ENCODE results near the gene CYP17A1.

The CYP17A1 gene

DNA sequence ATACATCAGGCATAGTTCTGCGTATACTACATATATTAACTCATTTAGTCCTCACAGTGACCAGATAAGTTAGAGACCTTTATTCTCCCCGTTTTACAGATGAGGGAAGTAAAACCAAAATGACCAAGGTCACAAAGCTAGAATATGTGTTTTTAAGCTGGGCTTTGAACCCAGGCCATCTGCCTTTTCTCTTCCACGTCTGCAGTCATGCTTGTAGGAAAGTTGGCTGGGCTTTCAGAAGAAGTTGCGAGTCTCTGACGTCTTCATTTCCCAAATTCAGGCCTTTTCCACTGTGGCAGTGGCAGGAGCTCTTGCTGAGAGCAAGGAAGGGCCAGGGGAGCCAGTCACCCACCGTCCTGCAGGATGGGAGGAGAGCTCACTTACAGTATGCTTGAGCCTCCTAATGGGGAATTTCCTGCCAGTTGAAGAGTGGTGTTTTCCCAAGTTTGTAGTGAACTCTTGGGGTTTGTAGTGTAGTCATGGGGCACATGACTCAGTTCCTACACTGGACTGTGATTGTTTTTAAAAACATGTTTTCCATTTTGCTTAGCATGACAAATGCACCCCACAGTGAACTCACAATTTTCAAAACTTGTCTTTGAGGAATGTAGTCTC is 34.2 kb downstream of the CYP17A1 start:
- DNase-seq, result no peak

DNA sequence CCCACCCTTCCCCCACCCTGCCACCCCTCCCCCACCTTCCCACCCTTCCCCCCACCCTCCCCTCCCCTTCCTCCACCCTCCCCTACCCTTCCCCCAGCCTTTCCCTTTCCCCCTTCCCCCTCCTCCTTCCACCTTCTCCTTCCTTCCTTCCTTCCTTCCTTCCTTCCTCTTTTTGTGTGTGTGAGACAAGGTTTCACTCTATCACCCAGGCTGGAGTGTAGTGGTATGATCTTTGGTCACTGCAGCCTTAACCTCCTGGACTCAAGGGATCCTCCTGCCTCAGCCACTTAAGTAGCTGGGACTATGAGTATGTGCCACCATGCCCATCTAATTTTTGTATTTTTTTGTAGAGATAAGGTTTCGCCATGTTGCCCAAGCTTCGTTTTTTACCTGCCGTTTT is 35.2 kb downstream of the CYP17A1 start:
- no peak for DNase-seq

DNA sequence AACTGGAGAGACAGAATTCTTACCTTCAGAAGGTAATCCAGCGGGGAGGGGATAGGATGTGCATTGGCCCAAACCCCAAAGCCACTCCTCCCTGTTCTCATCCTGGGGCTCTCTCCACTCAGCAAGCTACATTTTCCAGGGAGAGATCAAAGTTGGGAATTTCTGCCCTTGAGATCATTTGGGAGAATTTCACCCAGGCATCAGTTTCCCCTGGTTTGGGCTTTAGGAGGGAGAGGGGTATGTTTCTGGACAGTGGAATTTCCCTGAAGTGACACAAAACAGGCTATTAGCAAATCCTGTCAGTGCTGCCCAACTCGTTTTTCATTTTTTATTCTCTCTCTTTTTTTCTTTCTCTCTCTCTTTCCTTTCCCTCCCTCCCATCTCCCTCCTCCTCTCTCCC is 35.7 kb downstream of the CYP17A1 start:
- DNase-seq, result no peak

DNA sequence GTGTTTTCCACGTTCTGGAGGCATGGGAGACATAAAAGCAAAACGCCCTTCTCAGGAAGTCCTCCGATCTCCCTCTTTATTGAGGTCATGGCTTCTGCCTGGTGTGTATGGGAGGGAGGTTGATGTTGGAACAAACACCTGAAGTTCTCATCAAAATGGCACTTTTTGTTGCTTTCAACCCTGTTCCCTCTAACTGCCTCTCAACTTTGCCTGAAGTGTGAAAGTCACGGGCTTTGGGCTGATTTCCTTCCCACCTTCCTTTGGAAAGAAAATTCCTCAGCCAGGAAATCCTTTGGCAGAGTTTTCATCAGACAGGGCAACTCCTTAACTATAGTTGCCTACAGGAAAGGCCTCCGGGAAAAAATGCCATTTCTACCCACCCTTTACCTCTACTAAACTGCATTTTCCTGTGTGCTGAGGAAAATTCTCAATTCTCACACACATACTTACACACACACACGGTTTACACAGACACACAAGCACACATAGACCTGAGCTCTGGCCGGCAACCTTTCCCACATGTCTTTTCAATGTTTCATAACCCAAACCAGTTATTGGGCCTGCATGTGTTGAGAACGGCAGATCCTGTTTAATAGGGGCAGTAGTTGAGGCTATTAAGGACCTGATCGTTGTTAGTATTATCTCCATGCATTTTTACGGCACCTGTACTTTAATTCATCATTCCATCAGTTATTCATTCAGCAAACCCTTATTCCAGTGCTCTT is 36.4 kb downstream of the CYP17A1 start:
- DNase-seq, result no peak

DNA sequence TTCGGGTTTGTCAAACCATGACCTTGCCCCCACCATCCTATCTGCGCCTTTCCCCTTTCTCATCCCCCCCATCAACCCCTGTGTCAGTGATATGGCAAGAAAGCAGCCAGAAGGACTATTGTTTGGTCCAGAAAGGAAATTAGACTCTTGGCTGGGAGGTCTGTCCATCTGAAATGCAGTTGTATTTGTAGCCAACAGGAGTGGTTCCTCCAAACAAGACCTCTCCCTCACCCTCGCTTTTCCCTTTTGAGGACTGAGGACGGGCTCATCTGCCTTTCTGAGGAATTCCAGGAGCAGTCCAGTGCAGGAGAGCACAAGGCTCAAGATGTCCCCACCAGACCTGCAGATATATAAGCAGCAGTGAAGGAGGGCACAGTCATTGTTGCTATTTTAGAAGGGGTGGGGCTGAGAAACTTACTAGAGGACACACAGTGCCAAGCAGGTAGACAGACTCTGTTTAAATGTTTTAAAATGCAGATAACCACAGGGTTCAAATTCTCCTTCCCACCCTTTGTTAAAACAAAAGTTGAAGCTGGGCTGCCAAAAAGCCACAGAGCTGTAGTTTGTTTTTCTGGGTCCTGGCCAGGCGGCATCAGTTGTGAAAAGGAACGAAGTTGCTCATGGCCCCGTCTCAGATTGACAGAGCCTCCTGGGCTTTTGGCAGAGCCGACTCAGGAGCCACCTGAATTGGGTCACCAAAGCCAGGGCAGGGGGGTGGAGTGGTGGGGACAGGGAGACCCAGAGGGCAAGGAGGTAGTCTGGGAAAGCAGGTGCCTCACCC is 37.3 kb downstream of the CYP17A1 start:
- DNase-seq, result no peak

DNA sequence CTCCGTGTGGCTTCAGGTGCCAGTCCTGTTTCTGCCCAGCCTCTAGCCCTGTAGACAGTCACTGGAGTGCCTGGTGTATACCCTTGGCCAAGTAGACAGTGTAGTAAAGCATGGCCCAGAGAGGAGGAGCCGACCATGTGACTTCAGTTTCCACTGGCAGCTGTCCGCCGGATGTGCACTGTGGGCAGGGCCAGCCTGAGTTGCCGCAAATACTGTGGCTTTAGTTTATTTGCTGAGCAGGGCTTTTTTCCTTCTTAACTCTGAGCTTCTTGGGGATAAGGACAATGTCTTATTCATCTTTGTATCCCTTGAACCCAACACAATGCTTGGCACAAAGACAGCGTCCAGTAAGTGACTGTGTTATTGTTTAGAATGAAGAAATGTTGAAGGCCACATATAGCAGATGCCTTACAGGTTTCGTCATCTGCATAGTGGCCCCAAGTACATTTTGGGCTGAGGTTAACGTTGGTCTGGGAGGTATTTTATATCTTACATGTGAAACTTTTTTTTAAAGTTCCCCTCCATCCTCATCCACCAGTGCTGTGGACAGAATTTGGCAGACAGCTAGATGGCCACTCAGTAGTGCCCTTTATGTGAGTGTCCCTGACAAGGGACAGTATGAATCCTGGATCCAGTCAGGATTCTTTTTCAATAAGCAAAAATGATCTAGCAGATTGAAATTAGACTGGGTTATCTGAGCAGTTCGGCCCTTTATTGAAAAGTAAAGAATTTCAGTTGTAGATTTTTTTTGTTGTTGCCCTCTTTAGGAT is 40.6 kb downstream of the CYP17A1 start:
- peak; percentile 54 for DNase-seq

DNA sequence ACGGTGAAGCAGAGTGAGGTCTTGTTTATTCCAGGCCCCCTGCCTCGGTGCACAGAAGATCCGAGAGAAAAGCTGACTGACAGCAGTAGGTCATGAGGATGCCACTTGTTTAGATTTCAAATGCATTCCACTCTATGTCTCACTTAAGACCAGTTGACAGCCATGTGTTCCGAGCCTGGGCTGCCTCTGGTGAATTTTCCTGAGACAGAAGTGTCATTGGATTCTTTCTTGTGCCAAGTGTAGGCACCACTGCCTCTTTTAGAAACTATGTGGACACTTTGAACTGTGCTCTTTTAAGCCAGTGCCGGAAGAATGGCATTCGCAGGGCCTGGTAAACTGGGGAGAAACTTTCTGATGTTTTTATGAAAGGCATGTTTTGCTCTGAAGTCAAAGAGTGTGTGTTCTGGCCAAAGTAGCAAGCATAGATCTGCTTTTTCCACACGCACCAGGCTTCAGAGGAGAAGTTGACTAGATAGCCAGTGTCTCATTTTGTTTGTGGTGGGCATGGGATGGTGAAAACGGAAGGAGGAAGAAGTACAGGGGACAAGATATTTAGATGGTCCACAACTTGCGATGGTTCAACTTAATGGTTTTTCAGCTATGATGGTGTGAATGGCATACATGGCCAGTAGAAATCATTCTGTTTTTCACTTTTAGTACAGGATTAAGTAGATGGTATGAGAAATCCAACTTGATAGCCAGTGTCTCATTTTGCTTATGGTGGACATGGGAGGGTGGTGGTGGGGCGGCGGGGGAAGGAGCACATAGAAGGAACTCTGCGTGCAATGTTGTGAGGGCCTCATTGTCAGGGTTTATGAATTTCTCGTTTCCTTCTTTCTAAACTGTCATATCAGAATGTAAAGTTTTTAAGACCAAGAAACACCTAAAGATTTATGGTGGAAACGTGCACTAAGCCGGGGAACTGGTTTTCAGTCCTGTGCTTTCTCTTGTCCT is 41.5 kb downstream of the CYP17A1 start:
- DNase-seq, result no peak

DNA sequence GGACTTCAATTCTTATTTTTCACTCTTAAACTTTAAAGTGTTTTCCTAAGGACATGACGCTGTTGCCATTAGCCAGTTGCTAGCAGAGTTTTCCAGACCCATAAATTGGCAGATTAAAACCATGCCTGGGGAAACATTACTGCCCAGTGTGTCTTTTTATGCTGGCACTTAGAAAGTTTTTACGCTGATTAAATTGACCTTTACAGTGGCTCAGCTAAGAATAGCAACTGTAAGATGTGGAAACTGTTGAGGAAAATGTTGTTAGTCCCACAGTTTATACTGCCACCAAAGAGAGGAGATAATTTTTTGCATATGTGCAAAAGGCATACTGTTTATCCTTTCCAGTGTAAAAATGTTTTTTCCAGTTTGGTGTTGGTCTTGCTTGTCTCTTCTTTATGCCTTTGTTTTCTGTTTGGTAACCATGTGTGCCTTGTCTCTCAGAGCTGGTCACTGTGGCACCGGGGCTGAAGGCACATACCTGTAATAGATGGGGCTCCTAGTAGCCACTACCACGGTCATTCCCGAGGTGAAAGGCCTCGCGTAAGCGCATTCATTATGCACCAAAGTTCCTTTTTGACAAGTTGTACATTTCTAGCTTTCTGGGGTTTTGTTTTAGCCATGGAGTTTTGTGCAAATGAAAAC is 45.3 kb downstream of the CYP17A1 start:
- DNase-seq, result no peak

DNA sequence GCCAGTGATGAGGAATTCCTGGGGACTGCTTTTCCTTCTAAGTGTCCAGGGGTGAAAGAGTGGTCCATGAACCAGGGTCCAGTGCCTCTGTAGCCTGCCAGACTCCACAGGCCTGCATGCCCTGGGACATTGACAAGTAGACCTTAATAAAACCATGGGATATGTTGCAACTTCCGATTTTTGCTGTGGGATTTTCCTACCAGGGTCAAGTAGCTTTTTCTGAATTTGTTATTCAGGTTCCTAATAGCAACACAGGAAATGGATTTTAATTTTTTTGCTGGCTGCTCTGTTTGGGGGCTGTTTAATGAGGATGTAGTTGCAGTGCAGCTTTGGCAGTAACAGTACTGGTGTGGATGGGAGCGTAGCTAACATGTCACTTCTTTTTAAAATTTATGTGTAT is 51.4 kb downstream of the CYP17A1 start:
- DNase-seq, result no peak

DNA sequence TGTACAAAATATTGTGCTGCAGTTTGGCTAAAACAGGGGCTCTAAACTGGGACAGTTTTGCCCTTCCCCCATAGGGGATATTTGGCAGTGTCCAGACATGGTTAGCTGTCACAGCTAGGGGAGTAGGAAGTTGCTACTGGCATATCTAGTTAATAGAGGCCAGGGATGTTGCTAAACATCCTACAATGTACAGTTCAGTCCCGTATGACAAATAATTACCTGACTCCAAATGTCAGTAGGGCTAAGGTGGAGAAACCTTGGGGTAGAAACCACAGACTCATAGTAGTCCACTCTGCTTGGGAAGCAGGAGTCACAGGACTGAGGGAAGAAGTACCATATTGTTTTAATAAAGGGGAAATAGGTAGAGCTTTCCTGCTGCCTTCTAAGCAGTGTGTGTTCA is 53.6 kb downstream of the CYP17A1 start:
- no peak for DNase-seq

DNA sequence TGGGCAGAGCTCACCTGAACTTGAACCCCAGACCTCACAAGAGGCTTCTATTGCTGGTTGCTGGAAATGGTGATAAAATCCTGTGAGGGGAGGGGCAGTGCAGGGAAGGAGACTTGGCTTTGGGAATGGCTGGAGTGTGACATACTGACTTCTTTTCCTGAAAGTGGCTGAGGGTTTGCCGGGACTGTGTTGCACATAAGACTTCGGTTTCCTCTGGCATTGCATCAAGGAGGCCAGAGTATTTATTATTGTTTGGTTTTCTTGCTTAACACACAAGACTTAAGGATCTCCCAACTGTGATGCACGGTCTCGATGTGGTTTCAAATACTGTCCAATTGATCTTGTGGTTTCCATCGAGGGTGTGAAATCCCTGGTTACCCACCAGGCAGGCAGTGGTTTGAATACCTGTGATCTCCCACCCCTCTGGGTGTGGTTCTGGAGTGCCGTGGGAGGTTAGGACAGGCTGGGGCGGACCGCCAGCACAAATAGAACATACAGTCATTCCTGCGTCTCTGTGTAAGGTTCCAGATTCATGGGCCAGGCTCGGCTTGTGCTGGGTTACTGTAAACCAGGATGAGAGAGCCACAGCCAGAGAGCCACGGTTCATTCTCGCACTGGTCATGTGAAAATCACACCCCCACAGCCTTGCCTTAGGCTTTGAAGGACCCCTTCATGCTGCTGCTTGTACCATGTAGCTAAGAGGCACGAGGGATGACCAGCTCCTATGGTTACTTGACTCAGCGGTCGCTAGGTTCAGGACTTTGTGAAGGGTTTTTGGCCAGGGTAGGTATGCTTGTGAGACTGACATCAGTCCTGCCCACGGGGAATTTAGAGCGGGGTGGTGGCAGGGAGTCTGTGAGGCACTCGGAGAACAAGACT is 54.3 kb downstream of the CYP17A1 start:
- no peak for DNase-seq

DNA sequence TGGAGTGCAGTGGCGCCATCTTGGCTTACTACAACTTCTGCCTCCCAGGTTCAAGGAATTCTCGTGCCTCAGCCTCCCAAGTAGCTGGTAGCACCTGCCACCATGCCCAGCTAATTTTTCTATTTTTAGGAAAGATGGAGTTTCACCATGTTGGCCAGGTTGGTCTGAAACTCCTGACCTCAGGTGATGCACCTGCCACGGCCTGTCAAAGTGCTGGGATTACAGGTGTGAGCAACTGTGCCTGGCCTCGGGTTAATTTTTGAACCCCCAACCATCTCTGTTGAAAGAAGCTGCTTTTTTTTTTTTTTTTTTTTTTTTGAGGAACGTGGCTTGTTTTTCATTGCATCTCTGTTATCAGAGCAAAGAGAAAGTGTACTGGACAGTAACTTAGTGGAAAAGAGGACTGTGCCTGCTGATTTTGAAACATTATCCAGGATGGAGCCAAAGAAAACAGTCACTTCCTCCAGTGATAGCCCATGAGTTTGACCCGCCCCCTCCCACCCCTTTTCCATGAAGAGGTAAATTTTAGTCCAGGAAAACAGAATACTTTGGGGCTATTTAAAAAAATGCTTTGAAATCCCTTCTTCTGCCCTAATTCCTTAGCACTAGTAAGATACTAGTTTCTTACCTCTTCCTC is 55.2 kb downstream of the CYP17A1 start:
- DNase-seq, result no peak

DNA sequence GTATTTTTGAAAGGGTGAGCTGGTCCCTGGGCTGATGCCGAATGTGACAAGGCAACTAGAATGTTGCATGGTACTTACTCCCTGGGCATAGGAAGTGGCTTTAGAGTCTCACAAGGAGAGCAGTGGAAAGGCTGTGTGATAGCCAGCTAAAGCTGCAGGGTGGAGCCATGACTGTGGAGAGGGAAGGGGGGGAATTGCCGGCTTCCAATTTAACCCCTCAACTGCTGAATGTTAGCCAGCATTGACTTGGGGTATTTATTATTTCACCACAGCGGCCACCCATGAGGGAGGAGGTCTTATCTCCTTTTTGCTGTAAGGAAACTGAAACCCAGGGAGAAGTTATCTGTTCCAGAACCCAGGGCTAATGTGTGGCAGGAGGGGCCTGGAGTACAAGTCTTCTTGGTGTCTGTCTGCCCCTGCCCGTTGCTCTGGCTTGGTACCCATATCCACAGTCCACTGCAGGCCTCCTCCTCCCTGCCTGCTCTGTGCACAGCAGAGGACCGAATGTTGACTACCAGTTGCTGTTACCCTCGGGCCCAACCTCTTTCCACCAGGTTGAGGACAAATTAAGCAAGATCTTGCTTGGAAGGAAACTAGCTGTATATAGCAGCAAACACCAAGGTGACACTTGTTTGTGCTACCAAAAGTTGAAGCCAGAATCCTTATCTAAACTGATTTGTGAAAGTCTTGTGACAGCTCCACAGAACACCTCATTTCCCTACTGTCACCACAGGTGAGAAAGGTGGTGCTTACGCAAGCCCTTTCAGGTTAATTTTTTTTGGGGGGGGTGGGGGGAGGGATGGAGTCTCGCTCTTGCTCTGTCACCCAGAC is 55.9 kb downstream of the CYP17A1 start:
- no peak for DNase-seq

Measured in CD4-positive, alpha-beta T cell treated with Interleukin-6 for 4 hours (primary cell).